Tibial artery (tissue), 4 donors: ENCODE results near the gene ZNF780A.
"Not testable (repeated sequence)": the region's sequence is repeated elsewhere in the genome, so short reads cannot be mapped to it uniquely, and the experiment has no call there.

Experiments
- DNase-seq, 2 donors: peaks; one replicate each; pipeline ENCODE4 v3.0.0-alpha.2; 2019
- H3K27ac ChIP-seq, 2 donors: fragments of 200-600 bp; sonication (generic) in 1 of 2; 1 replicate in 1 of 2; 2 replicates in 1 of 2; pipeline ENCODE4 v1.5.1; 2018 to 2019; ENCODE audit warnings: mild to moderate bottlenecking in 1 of 2
- H3K27me3 ChIP-seq, 2 donors: fragments of 200-600 bp; sonication (generic) in 1 of 2; one replicate each; pipeline versions ENCODE4 v1.5.1 to v1.6.0; 2016 to 2019
- H3K36me3 ChIP-seq, 3 donors: fragments of 200-600 bp; sonication (generic) in 2 of 3; one replicate each; pipeline ENCODE4 v1.5.1; 2016 to 2019; ENCODE audit warnings: mild to moderate bottlenecking in 2 of 3
- H3K4me1 ChIP-seq, 4 donors: fragments of 200-600 bp; sonication (generic) in 2 of 4; 1 replicate in 3 of 4; 2 replicates in 1 of 4; pipeline ENCODE4 v1.5.1; 2016 to 2019
- H3K4me3 ChIP-seq, 2 donors: fragments of 200-600 bp; sonication (generic) in 1 of 2; 1 replicate in 1 of 2; 2 replicates in 1 of 2; pipeline ENCODE4 v1.5.1; 2018 to 2019; ENCODE audit warnings: mild to moderate bottlenecking in 2 of 2
- H3K9me3 ChIP-seq, 3 donors: fragments of 200-600 bp; sonication (generic) in 1 of 3; one replicate each; pipeline ENCODE4 v1.5.1; 2016 to 2019
- CTCF ChIP-seq, 2 experiments: fragments of 200-600 bp in 1 of 2; fragments of 450-650 bp in 1 of 2; IDR thresholded peaks; one replicate each; pipeline ENCODE4 v1.5.1; 2017 to 2019; ENCODE audit warnings: antibody characterized with exemption in 2 of 2, mild to moderate bottlenecking in 1 of 2, moderate library complexity in 1 of 2
- intact Hi-C: fragments of 100-400 bp; cut with DNase I; formaldehyde crosslinking; loops from one replicate; pipeline ENCODE4 v1.15.0; 2023; ENCODE audit warnings: low total_unique reads

The ZNF780A gene

GRCh38 chr19:40130013-40130412, 39.3 kb upstream of the ZNF780A start:
- H3K36me3 ChIP-seq = no peaks in the 10 kb centered on the region

GRCh38 chr19:40129425-40129824, 38.7 kb upstream of the ZNF780A start:
- intact Hi-C loops = no loop called here
- H3K4me3 ChIP-seq = no peak overlapping the region
- no peaks in the 10 kb centered on the region for H3K9me3 ChIP-seq
- no peaks in the 10 kb centered on the region for H3K36me3 ChIP-seq
- peaks cover 0 to 8% of the 10 kb centered on the region in 2 donors for H3K27me3 ChIP-seq
- no peak overlapping the region for H3K27ac ChIP-seq
- H3K4me1 ChIP-seq = no peaks in the 10 kb centered on the region
- DNase-seq = no peak
- TF ChIP-seq CTCF (IDR thresholded peaks at IDR 0.05) = no peak

More at GRCh38 chr19:40130013-40130412, 39.3 kb upstream of the ZNF780A start:
- Histone ChIP-seq H3K9me3 (no peaks in the 10 kb centered on the region), H3K27me3 (peaks cover 0 to 8% of the 10 kb centered on the region in 2 donors), H3K4me1 (no peaks in the 10 kb centered on the region), H3K4me3 (no peak overlapping the region), H3K27ac (no peak overlapping the region)
- intact Hi-C loops = no loop called here
- no peak for TF ChIP-seq CTCF (IDR thresholded peaks at IDR 0.05)
- DNase-seq = no peak

GRCh38 chr19:40128991-40129390, 38.2 kb upstream of the ZNF780A start:
- H3K36me3 ChIP-seq = no peaks in the 10 kb centered on the region
- intact Hi-C loops = no loop called here
- DNase-seq = no peak

GRCh38 chr19:40119380-40119779, 28.6 kb upstream of the ZNF780A start:
- Histone ChIP-seq H3K27ac (no peak overlapping the region), H3K9me3 (no peaks in the 10 kb centered on the region), H3K4me3 (no peak overlapping the region), H3K36me3 (no peaks in the 10 kb centered on the region), H3K27me3 (peaks cover 0 to 4% of the 10 kb centered on the region in 2 donors), H3K4me1 (no peaks in the 10 kb centered on the region)
- intact Hi-C loops = no loop called here
- no peak for DNase-seq
- TF ChIP-seq CTCF (IDR thresholded peaks at IDR 0.05) = no peak

More at GRCh38 chr19:40128991-40129390, 38.2 kb upstream of the ZNF780A start:
- H3K27me3 ChIP-seq = peaks cover 0 to 8% of the 10 kb centered on the region in 2 donors
- no peak overlapping the region for H3K27ac ChIP-seq
- H3K4me1 ChIP-seq = no peaks in the 10 kb centered on the region
- TF ChIP-seq CTCF (IDR thresholded peaks at IDR 0.05) = no peak
- no peak overlapping the region for H3K4me3 ChIP-seq
- H3K9me3 ChIP-seq = no peaks in the 10 kb centered on the region

- H3K4me3 ChIP-seq, H3K36me3 ChIP-seq, H3K4me1 ChIP-seq, intact Hi-C loops, H3K27me3 ChIP-seq, DNase-seq, H3K9me3 ChIP-seq, H3K27ac ChIP-seq: not testable (repeated sequence)
Measured at GRCh38 chr19:40118638-40119037, 27.9 kb upstream of the ZNF780A start.

- no peaks in the 10 kb centered on the region for H3K27me3 ChIP-seq
- intact Hi-C loops = no loop called here
- TF ChIP-seq CTCF (IDR thresholded peaks at IDR 0.05) = no peak
Measured at GRCh38 chr19:40116075-40116474, 25.3 kb upstream of the ZNF780A start.

GRCh38 chr19:40114119-40114518, 23.4 kb upstream of the ZNF780A start:
- H3K36me3 ChIP-seq, H3K9me3 ChIP-seq, intact Hi-C loops, H3K4me1 ChIP-seq, H3K27ac ChIP-seq, DNase-seq, H3K27me3 ChIP-seq, H3K4me3 ChIP-seq: not testable (repeated sequence)

More at GRCh38 chr19:40116075-40116474, 25.3 kb upstream of the ZNF780A start:
- Histone ChIP-seq H3K9me3 (no peaks in the 10 kb centered on the region), H3K36me3 (no peaks in the 10 kb centered on the region), H3K4me1 (no peaks in the 10 kb centered on the region), H3K4me3 (no peak overlapping the region), H3K27ac (no peak overlapping the region)
- no peak for DNase-seq

GRCh38 chr19:40112271-40112670, 21.5 kb upstream of the ZNF780A start:
- H3K4me3 ChIP-seq, H3K27me3 ChIP-seq, H3K36me3 ChIP-seq, intact Hi-C loops, H3K4me1 ChIP-seq, H3K9me3 ChIP-seq, H3K27ac ChIP-seq, DNase-seq: not testable (repeated sequence)
